Stimulated activated naive CD8-positive, alpha-beta T cell treated with anti-CD3 and anti-CD28 coated beads, Interleukin-15, amount 100 ng/mL, for 72 hours (primary cell): Measurements from ENCODE around the gene SPRED1.

ENCODE experiments used
- ATAC-seq: fragments of 150-1000 bp; cut with Tn5 transposase; 2 replicates; pipeline ENCODE4 v1.10.0; 2021; ENCODE audit warnings: mild to moderate bottlenecking, moderate library complexity
- DNase-seq, 2 donors: peaks; one replicate each; pipeline ENCODE4 v3.0.0; 2021 to 2022
- H3K27ac Mint-ChIP-seq, 2 donors: one replicate each; pipeline ENCODE4 v1.8.0; 2022; ENCODE audit warnings: mild to moderate bottlenecking in 2 of 2, mixed read lengths in 2 of 2, moderate library complexity in 2 of 2
- H3K27me3 Mint-ChIP-seq: one replicate; pipeline ENCODE4 v1.8.0; 2022; ENCODE audit warnings: mixed read lengths
- H3K4me1 Mint-ChIP-seq: one replicate; pipeline ENCODE4 v1.8.0; 2022; ENCODE audit warnings: mild to moderate bottlenecking, mixed read lengths
- H3K4me3 Mint-ChIP-seq, 2 donors: one replicate each; pipeline ENCODE4 v1.8.0; 2022; ENCODE audit warnings: mild to moderate bottlenecking in 2 of 2, mixed read lengths in 2 of 2, moderate library complexity in 1 of 2
- H3K9me3 Mint-ChIP-seq, 2 donors: one replicate each; pipeline ENCODE4 v1.8.0; 2022; ENCODE audit warnings: mixed read lengths in 2 of 2

The SPRED1 gene

GRCh38 chr15:38401106-38401505 is 148.5 kb downstream of the SPRED1 start:
- ATAC-seq (no peak), DNase-seq (no peak)
- H3K4me3 Mint-ChIP-seq = no peak overlapping the region
- peaks cover 38% of the 10 kb centered on the region for H3K27me3 Mint-ChIP-seq
- no peaks in the 10 kb centered on the region for H3K4me1 Mint-ChIP-seq
- H3K27ac Mint-ChIP-seq = peak overlapping the region in 1 of 2 donors; percentile 34
- H3K9me3 Mint-ChIP-seq = no peaks in the 10 kb centered on the region

GRCh38 chr15:38401701-38402100 is 149.1 kb downstream of the SPRED1 start:
- no peaks in the 10 kb centered on the region for H3K9me3 Mint-ChIP-seq
- H3K4me3 Mint-ChIP-seq = no peak overlapping the region
- H3K4me1 Mint-ChIP-seq = no peaks in the 10 kb centered on the region
- H3K27ac Mint-ChIP-seq = no peak overlapping the region
- peaks cover 38% of the 10 kb centered on the region for H3K27me3 Mint-ChIP-seq
- no peak for DNase-seq
- ATAC-seq = no peak

GRCh38 chr15:38406436-38406835 is 153.8 kb downstream of the SPRED1 start:
- Mint-ChIP-seq H3K4me3 (no peak overlapping the region), H3K27ac (no peak overlapping the region), H3K27me3 (peaks cover 20% of the 10 kb centered on the region), H3K4me1 (no peaks in the 10 kb centered on the region), H3K9me3 (no peaks in the 10 kb centered on the region)
- DNase-seq (no peak), ATAC-seq (no peak)
